H1 (cell line): Measurements from ENCODE around the gene IGLON5. TPM values are rescaled to one million over a fixed set of nuclear protein-coding genes. Genes with fewer than 3 reads are reported as not detected.

Experiments
- BRCA1 ChIP-seq: IDR thresholded peaks from 2 replicates; pipeline ENCODE4 v1.6.1; 2012; ENCODE audit warnings: low read depth, low read length, improper control_type of control experiment
- CHD2 ChIP-seq: IDR thresholded peaks from 2 replicates; pipeline ENCODE4 v1.6.1; 2012; ENCODE audit warnings: low read length, improper control_type of control experiment
- EGR1 ChIP-seq: IDR thresholded peaks from 2 replicates; pipeline ENCODE4 v1.6.1; 2011; ENCODE audit warnings: low read depth, low read length, borderline replicate concordance
- EZH2 ChIP-seq: fragments of 200-600 bp; sonication (generic); IDR thresholded peaks from 2 replicates; pipeline ENCODE4 v1.7.1; 2012; ENCODE audit warnings: low read depth, mild to moderate bottlenecking, moderate library complexity, low read length, inconsistent platforms; ENCODE audit not compliant: severe bottlenecking
- GTF2F1 ChIP-seq: IDR thresholded peaks from 2 replicates; pipeline ENCODE4 v1.6.1; 2012; ENCODE audit warnings: low read depth, low read length, improper control_type of control experiment, borderline replicate concordance
- KDM1A ChIP-seq: fragments of 200-600, 300-600 bp; sonication (generic); IDR thresholded peaks from 2 replicates; pipeline ENCODE4 v1.7.1; 2016; ENCODE audit warnings: mild to moderate bottlenecking, low read length, borderline replicate concordance
- NANOG ChIP-seq: IDR thresholded peaks from 2 replicates; pipeline ENCODE4 v1.6.1; 2011; ENCODE audit warnings: low read length, low read depth, mild to moderate bottlenecking, inconsistent platforms; ENCODE audit not compliant: insufficient read depth, poor library complexity, severe bottlenecking
- NRF1 ChIP-seq: IDR thresholded peaks from 2 replicates; pipeline ENCODE4 v1.6.1; 2011; ENCODE audit warnings: mild to moderate bottlenecking, low read depth, low read length, improper control_type of control experiment
- POU5F1 ChIP-seq: IDR thresholded peaks from 2 replicates; pipeline ENCODE4 v1.6.1; 2011; ENCODE audit warnings: low read depth, mild to moderate bottlenecking, low read length, moderate library complexity
- SUZ12 ChIP-seq: fragments of 200-600 bp; sonication (generic); IDR thresholded peaks from 2 replicates; pipeline ENCODE4 v1.6.1; 2012; ENCODE audit warnings: mild to moderate bottlenecking, inconsistent platforms, low read length, moderate library complexity, mixed read lengths
- TAF1 ChIP-seq: IDR thresholded peaks from 2 replicates; pipeline ENCODE4 v1.6.1; 2011; ENCODE audit warnings: mild to moderate bottlenecking, low read depth, low read length
- YY1 ChIP-seq: IDR thresholded peaks from 2 replicates; pipeline ENCODE4 v1.6.1; 2011; ENCODE audit warnings: low read depth, mild to moderate bottlenecking, low read length
- polyA plus RNA-seq, 7 experiments: library from polyadenylated mRNA; depleted of rRNA in 3 of 7; stranded (reverse) in 5 of 7; unstranded in 2 of 7; fragments of >200 nt in 5 of 7; fragments of 200-250 nt in 2 of 7; gene quantifications; 1 replicate in 5 of 7; 2 replicates in 1 of 7; 4 replicates in 1 of 7; pipeline versions ENCODE4 v1.2.1 to v1.2.3, GENCODE V29; 2011 to 2013; ENCODE audit warnings: missing spikeins in 2 of 7, mixed read lengths in 2 of 7
- total RNA-seq: library from RNA; stranded (reverse); fragmentation: NEBNext Ultra II Directional; extraction: Animal tissue kit (Norgen Biotek cat#: 25700); gene quantifications from 2 replicates; pipeline ENCODE4 v1.2.1, GENCODE V29; 2021
- TF ChIP-seq, protein P1 (sequence below): fragments of 300-600 bp; sonication (generic); IDR thresholded peaks from 2 replicates; pipeline ENCODE4 v1.7.1; 2012; ENCODE audit warnings: low read length, moderate library complexity, mild to moderate bottlenecking, inconsistent platforms; ENCODE audit not compliant: insufficient replicate concordance

The IGLON5 gene
- total and polyA plus RNA-seq, 2 of the 8 experiments (the other 6 are each of a cell fraction or from before 2014, with no cell fraction given), result 31.8 to 34.6 TPM

DNA sequence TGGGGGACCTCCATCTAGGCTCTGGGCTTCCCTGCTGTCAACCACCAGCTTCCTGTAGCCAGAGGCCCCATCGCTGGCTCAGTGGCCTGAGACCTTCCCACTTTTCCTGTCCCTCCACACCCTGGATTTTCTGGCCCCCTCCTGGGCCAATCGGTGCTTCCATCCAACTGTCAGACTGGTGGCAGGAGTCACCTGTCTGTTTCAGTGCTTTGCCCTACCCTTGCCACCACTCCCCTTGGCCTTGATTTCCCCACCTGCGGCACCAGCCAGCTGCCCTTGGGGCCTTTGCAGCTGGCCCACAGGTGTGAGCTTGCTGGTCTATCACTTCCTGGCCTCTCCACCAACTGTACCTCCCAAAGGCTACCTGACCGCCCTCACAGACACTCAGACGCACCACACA is 18.0 kb downstream of the IGLON5 start (continued):
- TF ChIP-seq, protein P1, sequence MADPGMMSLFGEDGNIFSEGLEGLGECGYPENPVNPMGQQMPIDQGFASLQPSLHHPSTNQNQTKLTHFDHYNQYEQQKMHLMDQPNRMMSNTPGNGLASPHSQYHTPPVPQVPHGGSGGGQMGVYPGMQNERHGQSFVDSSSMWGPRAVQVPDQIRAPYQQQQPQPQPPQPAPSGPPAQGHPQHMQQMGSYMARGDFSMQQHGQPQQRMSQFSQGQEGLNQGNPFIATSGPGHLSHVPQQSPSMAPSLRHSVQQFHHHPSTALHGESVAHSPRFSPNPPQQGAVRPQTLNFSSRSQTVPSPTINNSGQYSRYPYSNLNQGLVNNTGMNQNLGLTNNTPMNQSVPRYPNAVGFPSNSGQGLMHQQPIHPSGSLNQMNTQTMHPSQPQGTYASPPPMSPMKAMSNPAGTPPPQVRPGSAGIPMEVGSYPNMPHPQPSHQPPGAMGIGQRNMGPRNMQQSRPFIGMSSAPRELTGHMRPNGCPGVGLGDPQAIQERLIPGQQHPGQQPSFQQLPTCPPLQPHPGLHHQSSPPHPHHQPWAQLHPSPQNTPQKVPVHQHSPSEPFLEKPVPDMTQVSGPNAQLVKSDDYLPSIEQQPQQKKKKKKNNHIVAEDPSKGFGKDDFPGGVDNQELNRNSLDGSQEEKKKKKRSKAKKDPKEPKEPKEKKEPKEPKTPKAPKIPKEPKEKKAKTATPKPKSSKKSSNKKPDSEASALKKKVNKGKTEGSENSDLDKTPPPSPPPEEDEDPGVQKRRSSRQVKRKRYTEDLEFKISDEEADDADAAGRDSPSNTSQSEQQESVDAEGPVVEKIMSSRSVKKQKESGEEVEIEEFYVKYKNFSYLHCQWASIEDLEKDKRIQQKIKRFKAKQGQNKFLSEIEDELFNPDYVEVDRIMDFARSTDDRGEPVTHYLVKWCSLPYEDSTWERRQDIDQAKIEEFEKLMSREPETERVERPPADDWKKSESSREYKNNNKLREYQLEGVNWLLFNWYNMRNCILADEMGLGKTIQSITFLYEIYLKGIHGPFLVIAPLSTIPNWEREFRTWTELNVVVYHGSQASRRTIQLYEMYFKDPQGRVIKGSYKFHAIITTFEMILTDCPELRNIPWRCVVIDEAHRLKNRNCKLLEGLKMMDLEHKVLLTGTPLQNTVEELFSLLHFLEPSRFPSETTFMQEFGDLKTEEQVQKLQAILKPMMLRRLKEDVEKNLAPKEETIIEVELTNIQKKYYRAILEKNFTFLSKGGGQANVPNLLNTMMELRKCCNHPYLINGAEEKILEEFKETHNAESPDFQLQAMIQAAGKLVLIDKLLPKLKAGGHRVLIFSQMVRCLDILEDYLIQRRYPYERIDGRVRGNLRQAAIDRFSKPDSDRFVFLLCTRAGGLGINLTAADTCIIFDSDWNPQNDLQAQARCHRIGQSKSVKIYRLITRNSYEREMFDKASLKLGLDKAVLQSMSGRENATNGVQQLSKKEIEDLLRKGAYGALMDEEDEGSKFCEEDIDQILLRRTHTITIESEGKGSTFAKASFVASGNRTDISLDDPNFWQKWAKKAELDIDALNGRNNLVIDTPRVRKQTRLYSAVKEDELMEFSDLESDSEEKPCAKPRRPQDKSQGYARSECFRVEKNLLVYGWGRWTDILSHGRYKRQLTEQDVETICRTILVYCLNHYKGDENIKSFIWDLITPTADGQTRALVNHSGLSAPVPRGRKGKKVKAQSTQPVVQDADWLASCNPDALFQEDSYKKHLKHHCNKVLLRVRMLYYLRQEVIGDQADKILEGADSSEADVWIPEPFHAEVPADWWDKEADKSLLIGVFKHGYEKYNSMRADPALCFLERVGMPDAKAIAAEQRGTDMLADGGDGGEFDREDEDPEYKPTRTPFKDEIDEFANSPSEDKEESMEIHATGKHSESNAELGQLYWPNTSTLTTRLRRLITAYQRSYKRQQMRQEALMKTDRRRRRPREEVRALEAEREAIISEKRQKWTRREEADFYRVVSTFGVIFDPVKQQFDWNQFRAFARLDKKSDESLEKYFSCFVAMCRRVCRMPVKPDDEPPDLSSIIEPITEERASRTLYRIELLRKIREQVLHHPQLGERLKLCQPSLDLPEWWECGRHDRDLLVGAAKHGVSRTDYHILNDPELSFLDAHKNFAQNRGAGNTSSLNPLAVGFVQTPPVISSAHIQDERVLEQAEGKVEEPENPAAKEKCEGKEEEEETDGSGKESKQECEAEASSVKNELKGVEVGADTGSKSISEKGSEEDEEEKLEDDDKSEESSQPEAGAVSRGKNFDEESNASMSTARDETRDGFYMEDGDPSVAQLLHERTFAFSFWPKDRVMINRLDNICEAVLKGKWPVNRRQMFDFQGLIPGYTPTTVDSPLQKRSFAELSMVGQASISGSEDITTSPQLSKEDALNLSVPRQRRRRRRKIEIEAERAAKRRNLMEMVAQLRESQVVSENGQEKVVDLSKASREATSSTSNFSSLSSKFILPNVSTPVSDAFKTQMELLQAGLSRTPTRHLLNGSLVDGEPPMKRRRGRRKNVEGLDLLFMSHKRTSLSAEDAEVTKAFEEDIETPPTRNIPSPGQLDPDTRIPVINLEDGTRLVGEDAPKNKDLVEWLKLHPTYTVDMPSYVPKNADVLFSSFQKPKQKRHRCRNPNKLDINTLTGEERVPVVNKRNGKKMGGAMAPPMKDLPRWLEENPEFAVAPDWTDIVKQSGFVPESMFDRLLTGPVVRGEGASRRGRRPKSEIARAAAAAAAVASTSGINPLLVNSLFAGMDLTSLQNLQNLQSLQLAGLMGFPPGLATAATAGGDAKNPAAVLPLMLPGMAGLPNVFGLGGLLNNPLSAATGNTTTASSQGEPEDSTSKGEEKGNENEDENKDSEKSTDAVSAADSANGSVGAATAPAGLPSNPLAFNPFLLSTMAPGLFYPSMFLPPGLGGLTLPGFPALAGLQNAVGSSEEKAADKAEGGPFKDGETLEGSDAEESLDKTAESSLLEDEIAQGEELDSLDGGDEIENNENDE, result no peak
- TF ChIP-seq POU5F1 (no peak), SUZ12 (no peak), BRCA1 (no peak), KDM1A (no peak), NANOG (no peak), EGR1 (no peak), TAF1 (no peak), EZH2 (no peak), NRF1 (no peak), YY1 (no peak), GTF2F1 (no peak), CHD2 (no peak)
